HCT116 (cell line): ENCODE data around the gene SLC30A4. TPM values are rescaled to one million over a fixed set of nuclear protein-coding genes. Genes with fewer than 3 reads are reported as not detected.
"Not testable (repeated sequence)": the region's sequence is repeated elsewhere in the genome, so short reads cannot be mapped to it uniquely, and the experiment has no call there.

Experiments
- ATAC-seq: fragments of 200-7000 bp; cut with Tn5 transposase; 2 replicates; pipeline ENCODE4 v1.9.1; 2020; ENCODE audit warnings: mild to moderate bottlenecking, moderate library complexity
- BruUV-seq: library from RNA; stranded (reverse); fragments of 400-500 nt; replicated peaks from 2 replicates; lab custom pipeline; 2021; lab: Mats Ljungman, UMichigan
- CTCF ChIA-PET: fragments of 300-600 bp; sonication (Branson Sonifier 250); formaldehyde crosslinking; loops from one replicate; lab custom pipeline; 2021; ENCODE audit warnings: antibody characterized with exemption; lab: Charles Lee
- POLR2A ChIA-PET: fragments of 300-600, 350-600 bp; sonication (Branson Sonifier 250); formaldehyde crosslinking; loops from one replicate; lab custom pipeline; 2021; ENCODE audit warnings: antibody characterized with exemption; lab: Charles Lee
- RAD21 ChIA-PET, 2 experiments: fragments of 300-600 bp; sonication (Branson Sonifier 250); formaldehyde crosslinking; loops; one replicate each; lab custom pipeline; 2023; ENCODE audit warnings: low total read pairs in 2 of 2; ENCODE audit not compliant: uncharacterized antibody in 2 of 2, unreplicated experiment in 2 of 2, low non-redundant PET in 1 of 2; lab: Charles Lee
- DNase-seq: peaks from one replicate; pipeline ENCODE4 v3.0.0-alpha.2; 2010; ENCODE audit warnings: low read depth, low spot score
- H2AFZ ChIP-seq: fragments of 200-600 bp; shearing (Covaris generic), sonication (generic); 2 replicates; pipeline ENCODE4 v1.6.1; 2017; ENCODE audit warnings: low read depth, mixed run types, mixed read lengths, antibody characterized with exemption, low read length; ENCODE audit not compliant: poor library complexity, severe bottlenecking
- H3K27ac ChIP-seq: 2 replicates; pipeline ENCODE4 v1.5.1; 2012; ENCODE audit warnings: low read depth, low read length
- H3K27me3 ChIP-seq: fragments of 200-600 bp; sonication (generic); 2 replicates; pipeline ENCODE4 v1.6.1; 2016; ENCODE audit warnings: mixed run types, low read length, mixed read lengths; ENCODE audit not compliant: insufficient read depth
- H3K36me3 ChIP-seq, 2 experiments: fragments of 200-500 bp in 1 of 2; fragments of 200-600 bp in 1 of 2; sonication (Bioruptor generic) in 1 of 2; sonication (generic) in 1 of 2; 2 replicates each; pipeline versions ENCODE4 v1.5.1 to v1.6.1; 2014 to 2016; ENCODE audit warnings: low read length in 2 of 2, inconsistent platforms in 1 of 2, mixed read lengths in 1 of 2, mixed run types in 1 of 2; ENCODE audit not compliant: insufficient read depth in 2 of 2, control insufficient read depth in 1 of 2
- H3K4me1 ChIP-seq, 2 experiments: fragments of 200-600 bp in 1 of 2; sonication (generic) in 1 of 2; 2 replicates each; pipeline versions ENCODE4 v1.5.1 to v1.6.1; 2012 to 2017; ENCODE audit warnings: low read length in 2 of 2, inconsistent platforms in 1 of 2, mild to moderate bottlenecking in 1 of 2, mixed read lengths in 1 of 2, mixed run types in 1 of 2, moderate library complexity in 1 of 2; ENCODE audit not compliant: insufficient read depth in 2 of 2, control insufficient read depth in 1 of 2
- H3K4me2 ChIP-seq: fragments of 200-600 bp; sonication (generic); 2 replicates; pipeline ENCODE4 v1.6.1; 2017; ENCODE audit warnings: mixed run types, low read length, mixed read lengths
- H3K4me3 ChIP-seq, 2 experiments: fragments of 200-600 bp in 1 of 2; sonication (generic) in 1 of 2; replicated peaks in 1 of 2; 2 replicates each; pipeline ENCODE4 v1.5.1; 2011 to 2016; ENCODE audit warnings: low read length in 2 of 2, control low read depth in 1 of 2, low read depth in 1 of 2, mild to moderate bottlenecking in 1 of 2, mixed read lengths in 1 of 2, mixed run types in 1 of 2
- H3K79me2 ChIP-seq: fragments of 200-600 bp; sonication (generic); 2 replicates; pipeline ENCODE4 v1.6.1; 2017; ENCODE audit warnings: mild to moderate bottlenecking, mixed run types, low read length, moderate library complexity, mixed read lengths; ENCODE audit not compliant: insufficient read depth
- H3K9ac ChIP-seq: fragments of 200-600 bp; sonication (generic); 2 replicates; pipeline ENCODE4 v1.6.1; 2016; ENCODE audit warnings: low read length, mixed read lengths
- H3K9me2 ChIP-seq: fragments of 200-600 bp; sonication (generic), shearing (Covaris generic); 2 replicates; pipeline ENCODE4 v1.6.1; 2017; ENCODE audit warnings: mixed run types, mild to moderate bottlenecking, moderate library complexity; ENCODE audit not compliant: insufficient read depth
- H3K9me3 ChIP-seq, 2 experiments: fragments of 200-500 bp in 1 of 2; fragments of 200-600 bp in 1 of 2; sonication (Bioruptor generic) in 1 of 2; sonication (generic) in 1 of 2; 2 replicates each; pipeline ENCODE4 v1.6.1; 2014 to 2017; ENCODE audit warnings: low read length in 2 of 2, mixed read lengths in 2 of 2, inconsistent platforms in 1 of 2, low read depth in 1 of 2, mild to moderate bottlenecking in 1 of 2, mixed run types in 1 of 2, moderate library complexity in 1 of 2; ENCODE audit not compliant: control insufficient read depth in 1 of 2, insufficient read depth in 1 of 2
- H4K20me1 ChIP-seq: fragments of 200-600 bp; sonication (generic), shearing (Covaris generic); 2 replicates; pipeline ENCODE4 v1.6.1; 2017; ENCODE audit warnings: mixed run types, mild to moderate bottlenecking, moderate library complexity; ENCODE audit not compliant: insufficient read depth
- CEBPB ChIP-seq: IDR thresholded peaks from 2 replicates; pipeline ENCODE4 v1.6.1; 2012; ENCODE audit warnings: low read depth
- EGR1 ChIP-seq: IDR thresholded peaks from 2 replicates; pipeline ENCODE4 v1.6.1; 2012; ENCODE audit warnings: low read depth
- JUND ChIP-seq: IDR thresholded peaks from 2 replicates; pipeline ENCODE4 v1.6.1; 2012
- MAX ChIP-seq: IDR thresholded peaks from 2 replicates; pipeline ENCODE4 v1.6.1; 2012
- intact Hi-C: fragments of 100-400 bp; cut with micrococcal nuclease; formaldehyde crosslinking; loops from 2 replicates; pipeline ENCODE4 v1.10.0; 2022
- total RNA-seq: library from RNA; stranded (reverse); gene quantifications from one replicate; pipeline ENCODE4 v1.2.1, GENCODE V29; 2021; ENCODE audit not compliant: unreplicated experiment

The SLC30A4 gene
- total RNA-seq, 1 experiment from 2014 or later = 2.7 TPM

DNA sequence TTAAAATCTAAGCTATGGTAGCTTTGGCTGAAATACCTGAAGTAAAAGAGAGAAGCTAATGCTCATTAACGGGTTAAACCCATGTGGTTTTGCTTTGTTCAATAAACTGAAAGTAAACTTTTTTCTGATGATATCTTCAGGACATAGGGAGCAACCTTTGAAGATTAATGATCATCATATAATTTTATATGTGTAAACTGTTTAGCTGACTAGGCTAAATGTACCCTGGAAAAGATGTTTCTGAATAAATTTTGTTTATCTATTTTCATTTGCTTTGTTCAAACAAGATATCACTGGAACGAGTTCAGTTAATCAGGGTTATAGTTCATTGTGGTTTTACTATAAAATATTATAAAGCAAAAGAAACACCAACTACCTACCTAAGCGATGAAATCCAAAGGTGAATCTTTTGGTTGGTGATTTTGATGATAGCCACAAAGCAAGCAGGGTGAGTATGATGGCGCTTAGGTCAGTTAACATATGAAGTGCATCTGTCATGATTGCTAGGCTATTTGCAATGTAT is 11.7 kb downstream of the SLC30A4 start:
- Histone ChIP-seq H3K9me2 (no peaks in the 10 kb centered on the region), H3K27me3 (no peaks in the 10 kb centered on the region), H3K9me3 (no peaks in the 10 kb centered on the region), H3K79me2 (no peaks in the 10 kb centered on the region), H3K27ac (no peak overlapping the region), H4K20me1 (no peaks in the 10 kb centered on the region), H3K4me2 (no peak overlapping the region), H3K4me3 (no peak overlapping the region), H3K36me3 (no peaks in the 10 kb centered on the region), H3K9ac (no peak overlapping the region), H3K4me1 (no peaks in the 10 kb centered on the region), H2AFZ (no peak overlapping the region)
- BruUV-seq = no TSS peak
- intact Hi-C loops = no loop called here
- no peak for DNase-seq
- TF ChIP-seq EGR1 (no peak), JUND (no peak), MAX (no peak), CEBPB (no peak)
- CTCF ChIA-PET = no interaction called here
- POLR2A ChIA-PET = no interaction called here
- ATAC-seq = no peak
- RAD21 ChIA-PET = no interaction called here

DNA sequence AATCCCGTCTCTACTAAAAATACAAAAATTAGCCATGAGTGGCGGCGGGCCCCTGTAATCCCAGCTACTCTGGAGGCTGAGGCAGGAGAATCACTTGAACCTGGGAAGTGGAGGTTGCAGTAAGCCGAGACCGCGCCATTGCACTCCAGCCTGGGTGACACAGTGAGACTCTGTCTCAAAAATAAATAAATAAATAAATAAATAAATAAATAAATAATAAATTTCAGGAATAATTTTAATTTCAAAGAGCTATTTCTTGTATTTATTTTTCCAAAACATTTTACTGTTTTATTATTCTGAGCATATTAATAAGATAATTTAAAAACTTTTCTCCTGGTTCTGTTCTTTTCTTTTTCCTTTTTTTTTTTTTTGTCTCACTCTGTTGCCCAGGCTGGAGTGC is 15.4 kb downstream of the SLC30A4 start:
- CTCF ChIA-PET, RAD21 ChIA-PET: not testable (repeated sequence)

More for the DNA sequence above, 15.4 kb downstream of the SLC30A4 start:
- H3K4me3 ChIP-seq, H3K9ac ChIP-seq, H3K4me2 ChIP-seq, intact Hi-C loops, H3K4me1 ChIP-seq, BruUV-seq, H3K9me3 ChIP-seq, DNase-seq, H3K27me3 ChIP-seq, H3K9me2 ChIP-seq, H4K20me1 ChIP-seq, ATAC-seq, H2AFZ ChIP-seq, H3K36me3 ChIP-seq, H3K27ac ChIP-seq, H3K79me2 ChIP-seq: not testable (repeated sequence)
- POLR2A ChIA-PET = interaction anchor here (1.2 kb wide), 1 partner anchor 80 kb away, joined by 3 read pairs; the partner anchor contains the start of gene BLOC1S6
